Osteoblast (primary cell): ENCODE data around the gene SP110. TPM values are rescaled to one million over a fixed set of nuclear protein-coding genes. Genes with fewer than 3 reads are reported as not detected.

Source experiments
- DNase-seq: peaks from one replicate; pipeline ENCODE4 v3.0.0; 2011; ENCODE audit warnings: low spot score, mixed read lengths; ENCODE audit not compliant: insufficient read length; ENCODE audit errors: missing footprints
- H2AFZ ChIP-seq: 2 replicates; pipeline ENCODE4 v1.6.0; 2011; ENCODE audit warnings: mild to moderate bottlenecking, low read length
- H3K27ac ChIP-seq: 2 replicates; pipeline ENCODE4 v1.5.1; 2011; ENCODE audit warnings: mild to moderate bottlenecking, low read depth, low read length, moderate library complexity
- H3K27me3 ChIP-seq: 2 replicates; pipeline ENCODE4 v1.6.0; 2012; ENCODE audit warnings: mild to moderate bottlenecking, control low read depth, inconsistent platforms, low read length, moderate library complexity; ENCODE audit not compliant: insufficient read depth
- H3K36me3 ChIP-seq: 2 replicates; pipeline ENCODE4 v1.5.1; 2011; ENCODE audit warnings: mild to moderate bottlenecking, low read length, control low read depth, moderate library complexity; ENCODE audit not compliant: insufficient read depth
- H3K4me1 ChIP-seq: 2 replicates; pipeline ENCODE4 v1.5.1; 2011; ENCODE audit warnings: mild to moderate bottlenecking, low read length, control low read depth, moderate library complexity; ENCODE audit not compliant: insufficient read depth
- H3K4me2 ChIP-seq: 2 replicates; pipeline ENCODE4 v1.6.0; 2011; ENCODE audit warnings: mild to moderate bottlenecking, low read length; ENCODE audit not compliant: insufficient read depth
- H3K4me3 ChIP-seq: fragments of 200-600 bp; sonication (generic); 3 replicates; pipeline ENCODE4 v1.5.1; 2012; ENCODE audit warnings: mild to moderate bottlenecking, low read length, inconsistent platforms; ENCODE audit not compliant: insufficient read depth
- H3K79me2 ChIP-seq: 2 replicates; pipeline ENCODE4 v1.6.0; 2012; ENCODE audit warnings: mild to moderate bottlenecking, low read length, control low read depth, inconsistent platforms; ENCODE audit not compliant: insufficient read depth
- H3K9me3 ChIP-seq: 2 replicates; pipeline ENCODE4 v1.5.1; 2011; ENCODE audit warnings: low read depth, low read length, control low read depth
- H4K20me1 ChIP-seq: 2 replicates; pipeline ENCODE4 v1.6.0; 2012; ENCODE audit warnings: mild to moderate bottlenecking, low read length, control low read depth; ENCODE audit not compliant: insufficient read depth
- CTCF ChIP-seq: IDR thresholded peaks from 2 replicates; pipeline ENCODE4 v1.5.1; 2011; ENCODE audit warnings: mild to moderate bottlenecking, low read depth, low read length, moderate library complexity; ENCODE audit errors: extremely low read depth
- total RNA-seq: library from RNA; depleted of rRNA; stranded (reverse); fragments of >200 nt; gene quantifications from 2 replicates; pipeline ENCODE4 v1.2.3, GENCODE V29; 2012

Gene SP110
- total RNA-seq, 1 donor = 15.9 TPM

- Histone ChIP-seq H3K27ac (no peak overlapping the region), H3K79me2 (no peaks in the 10 kb centered on the region), H3K4me3 (no peak overlapping the region), H4K20me1 (no peaks in the 10 kb centered on the region), H3K4me2 (no peak overlapping the region), H3K27me3 (no peaks in the 10 kb centered on the region), H3K9me3 (no peaks in the 10 kb centered on the region), H3K4me1 (no peaks in the 10 kb centered on the region), H3K36me3 (no peaks in the 10 kb centered on the region), H2AFZ (no peak overlapping the region)
- no peak for TF ChIP-seq CTCF
- DNase-seq = no peak
Observed at GRCh38 chr2:230179907-230180306, 39.9 kb downstream of the SP110 start.

GRCh38 chr2:230178546-230179485 is 41.0 kb downstream of the SP110 start:
- DNase-seq = no peak
- Histone ChIP-seq H3K27me3 (no peaks in the 10 kb centered on the region), H2AFZ (no peak overlapping the region), H3K79me2 (no peaks in the 10 kb centered on the region), H3K4me3 (no peak overlapping the region), H4K20me1 (no peaks in the 10 kb centered on the region), H3K4me2 (no peak overlapping the region), H3K9me3 (no peaks in the 10 kb centered on the region), H3K4me1 (no peaks in the 10 kb centered on the region), H3K36me3 (no peaks in the 10 kb centered on the region), H3K27ac (no peak overlapping the region)
- no peak for TF ChIP-seq CTCF

GRCh38 chr2:230176996-230177395 is 42.8 kb downstream of the SP110 start:
- Histone ChIP-seq H3K9me3 (no peaks in the 10 kb centered on the region), H3K79me2 (no peaks in the 10 kb centered on the region), H3K4me3 (no peak overlapping the region), H3K4me2 (no peak overlapping the region), H3K4me1 (no peaks in the 10 kb centered on the region), H3K36me3 (no peaks in the 10 kb centered on the region), H3K27ac (no peak overlapping the region), H4K20me1 (no peaks in the 10 kb centered on the region), H3K27me3 (no peaks in the 10 kb centered on the region), H2AFZ (no peak overlapping the region)
- no peak for TF ChIP-seq CTCF
- DNase-seq = no peak

- no peak for TF ChIP-seq CTCF
- Histone ChIP-seq H3K4me1 (no peaks in the 10 kb centered on the region), H3K27ac (no peak overlapping the region), H3K79me2 (no peaks in the 10 kb centered on the region), H3K4me2 (no peak overlapping the region), H3K36me3 (no peaks in the 10 kb centered on the region), H3K4me3 (no peak overlapping the region), H2AFZ (no peak overlapping the region), H4K20me1 (no peaks in the 10 kb centered on the region), H3K27me3 (no peaks in the 10 kb centered on the region), H3K9me3 (no peaks in the 10 kb centered on the region)
- DNase-seq = no peak
Observed at GRCh38 chr2:230174466-230174865, 45.3 kb downstream of the SP110 start.
